HUES6 (cell line): ENCODE measurements around the gene PLAC8L1.

Experiments
- H3K27ac ChIP-seq: 2 replicates; pipeline ENCODE4 v1.7.0; 2013; ENCODE audit warnings: low read depth, mild to moderate bottlenecking, low read length, inconsistent platforms
- H3K27me3 ChIP-seq: 2 replicates; pipeline ENCODE4 v1.6.1; 2013; ENCODE audit warnings: low read length; ENCODE audit not compliant: control insufficient read depth, insufficient read depth
- H3K36me3 ChIP-seq: 2 replicates; pipeline ENCODE4 v1.6.1; 2013; ENCODE audit warnings: low read length; ENCODE audit not compliant: control insufficient read depth, insufficient read depth
- H3K4me1 ChIP-seq: 2 replicates; pipeline ENCODE4 v1.6.1; 2013; ENCODE audit warnings: low read length; ENCODE audit not compliant: control insufficient read depth, insufficient read depth
- H3K4me3 ChIP-seq: 2 replicates; pipeline ENCODE4 v1.5.1; 2013; ENCODE audit warnings: low read depth, low read length
- H3K9ac ChIP-seq: one replicate; pipeline ENCODE4 v1.6.1; 2013; ENCODE audit warnings: mild to moderate bottlenecking, low read length
- H3K9me3 ChIP-seq: 2 replicates; pipeline ENCODE4 v1.6.1; 2013; ENCODE audit warnings: low read depth, low read length; ENCODE audit not compliant: control insufficient read depth, insufficient read depth

Gene PLAC8L1

GRCh38 chr5:146068206-146068605 lies 37.2 kb downstream of the PLAC8L1 start:
- Histone ChIP-seq H3K27me3 (peaks cover 27% of the 10 kb centered on the region), H3K9ac (no peak overlapping the region), H3K4me3 (no peak overlapping the region), H3K27ac (no peak overlapping the region), H3K36me3 (no peaks in the 10 kb centered on the region), H3K4me1 (peaks cover 8% of the 10 kb centered on the region), H3K9me3 (no peaks in the 10 kb centered on the region)

- Histone ChIP-seq H3K27ac (no peak overlapping the region), H3K4me3 (no peak overlapping the region), H3K9me3 (no peaks in the 10 kb centered on the region), H3K9ac (no peak overlapping the region), H3K4me1 (no peaks in the 10 kb centered on the region), H3K36me3 (no peaks in the 10 kb centered on the region), H3K27me3 (peaks cover 22% of the 10 kb centered on the region)
Measured at GRCh38 chr5:146066968-146067367, 38.4 kb downstream of the PLAC8L1 start.

- Histone ChIP-seq H3K27ac (no peak overlapping the region), H3K27me3 (no peaks in the 10 kb centered on the region), H3K4me1 (no peaks in the 10 kb centered on the region), H3K9ac (no peak overlapping the region), H3K36me3 (no peaks in the 10 kb centered on the region), H3K9me3 (no peaks in the 10 kb centered on the region), H3K4me3 (no peak overlapping the region)
Measured at GRCh38 chr5:146060221-146060585, 45.2 kb downstream of the PLAC8L1 start.

- Histone ChIP-seq H3K4me1 (no peaks in the 10 kb centered on the region), H3K9me3 (no peaks in the 10 kb centered on the region), H3K9ac (no peak overlapping the region), H3K27ac (no peak overlapping the region), H3K4me3 (no peak overlapping the region), H3K27me3 (no peaks in the 10 kb centered on the region), H3K36me3 (no peaks in the 10 kb centered on the region)
Measured at GRCh38 chr5:146059460-146060220, 45.7 kb downstream of the PLAC8L1 start.

- H3K27ac ChIP-seq, result no peak overlapping the region
- no peaks in the 10 kb centered on the region for H3K36me3 ChIP-seq
- no peaks in the 10 kb centered on the region for H3K27me3 ChIP-seq
- H3K9me3 ChIP-seq, result no peaks in the 10 kb centered on the region
- no peak overlapping the region for H3K4me3 ChIP-seq
- H3K4me1 ChIP-seq, result no peaks in the 10 kb centered on the region
- H3K9ac ChIP-seq, result no peak overlapping the region
Measured at GRCh38 chr5:146055432-146055831, 49.9 kb downstream of the PLAC8L1 start.

- Histone ChIP-seq H3K4me3 (no peak overlapping the region), H3K27ac (no peak overlapping the region), H3K9ac (no peak overlapping the region), H3K4me1 (no peaks in the 10 kb centered on the region), H3K36me3 (no peaks in the 10 kb centered on the region), H3K9me3 (no peaks in the 10 kb centered on the region), H3K27me3 (no peaks in the 10 kb centered on the region)
Measured at GRCh38 chr5:146052780-146053179, 52.6 kb downstream of the PLAC8L1 start.

- no peak overlapping the region for H3K27ac ChIP-seq
- H3K4me3 ChIP-seq, result no peak overlapping the region
- no peaks in the 10 kb centered on the region for H3K9me3 ChIP-seq
- no peaks in the 10 kb centered on the region for H3K4me1 ChIP-seq
- H3K36me3 ChIP-seq, result no peaks in the 10 kb centered on the region
- H3K9ac ChIP-seq, result no peak overlapping the region
- no peaks in the 10 kb centered on the region for H3K27me3 ChIP-seq
Measured at GRCh38 chr5:146051678-146052077, 53.7 kb downstream of the PLAC8L1 start.

- Histone ChIP-seq H3K36me3 (no peaks in the 10 kb centered on the region), H3K4me3 (no peak overlapping the region), H3K9ac (no peak overlapping the region), H3K27ac (no peak overlapping the region), H3K9me3 (no peaks in the 10 kb centered on the region), H3K4me1 (no peaks in the 10 kb centered on the region), H3K27me3 (no peaks in the 10 kb centered on the region)
Measured at GRCh38 chr5:146050086-146050485, 55.3 kb downstream of the PLAC8L1 start.

- H3K27me3 ChIP-seq, result no peaks in the 10 kb centered on the region
- no peak overlapping the region for H3K27ac ChIP-seq
Measured at GRCh38 chr5:146049704-146050026, 55.7 kb downstream of the PLAC8L1 start.

GRCh38 chr5:146048994-146049703 lies 56.2 kb downstream of the PLAC8L1 start:
- no peak overlapping the region for H3K27ac ChIP-seq
- H3K4me3 ChIP-seq, result no peak overlapping the region
- no peak overlapping the region for H3K9ac ChIP-seq
- H3K9me3 ChIP-seq, result no peaks in the 10 kb centered on the region
- H3K4me1 ChIP-seq, result no peaks in the 10 kb centered on the region
- H3K27me3 ChIP-seq, result no peaks in the 10 kb centered on the region
- H3K36me3 ChIP-seq, result no peaks in the 10 kb centered on the region

More at GRCh38 chr5:146049704-146050026, 55.7 kb downstream of the PLAC8L1 start:
- Histone ChIP-seq H3K36me3 (no peaks in the 10 kb centered on the region), H3K9me3 (no peaks in the 10 kb centered on the region), H3K4me1 (no peaks in the 10 kb centered on the region), H3K9ac (no peak overlapping the region), H3K4me3 (no peak overlapping the region)

- Histone ChIP-seq H3K27ac (no peak overlapping the region), H3K36me3 (no peaks in the 10 kb centered on the region)
Measured at GRCh38 chr5:146047396-146047795, 58.0 kb downstream of the PLAC8L1 start.

More at GRCh38 chr5:146047396-146047795, 58.0 kb downstream of the PLAC8L1 start:
- Histone ChIP-seq H3K4me3 (no peak overlapping the region), H3K27me3 (no peaks in the 10 kb centered on the region), H3K4me1 (peaks cover 8% of the 10 kb centered on the region; the same call in 1 of the 2 replicates), H3K9ac (no peak overlapping the region), H3K9me3 (no peaks in the 10 kb centered on the region)
